ENCODE data around the gene PRKAA1.
"Not testable (repeated sequence)": the region's sequence is repeated elsewhere in the genome, so short reads cannot be mapped to it uniquely, and the experiment has no call there.

PRKAA1 gene

DNA sequence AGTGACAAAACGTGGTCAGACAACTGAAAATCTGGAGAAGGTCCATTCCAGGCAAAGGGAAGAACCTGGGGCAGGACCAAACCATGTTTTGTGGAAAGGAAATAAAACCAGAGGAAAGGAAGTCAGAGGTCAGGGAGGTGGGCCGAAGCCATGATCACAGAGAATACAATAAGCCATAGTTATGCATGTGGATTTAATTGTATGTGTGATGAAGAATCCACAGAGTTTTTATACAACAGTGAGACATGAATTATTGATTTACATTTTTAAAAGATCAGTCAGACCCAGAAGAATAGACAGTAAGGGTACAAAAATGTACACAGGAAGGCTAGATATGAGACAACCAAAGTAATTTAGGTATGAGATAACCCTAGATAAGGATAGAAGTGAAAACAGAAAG, 63.2 kb downstream of the PRKAA1 start:
- H3K36me3 ChIP-seq (ENCODE audit: control insufficient read depth in 2 of 2, insufficient read depth in 2 of 2, low read length in 2 of 2), result peaks cover 0 to 4% of the 10 kb centered on the region in 2 donors
- peaks cover 22 to 42% of the 10 kb centered on the region in 2 donors for H3K4me1 ChIP-seq (ENCODE audit: control insufficient read depth in 2 of 2, insufficient read depth in 2 of 2, low read length in 2 of 2)
- H3K4me3 ChIP-seq (ENCODE audit: low read length in 2 of 2), result no peak overlapping the region
- H3K27me3 ChIP-seq (ENCODE audit: control insufficient read depth in 2 of 2, insufficient read depth in 2 of 2, low read length in 2 of 2), result no peaks in the 10 kb centered on the region
- H3K9me3 ChIP-seq (ENCODE audit: control insufficient read depth in 2 of 2, low read length in 2 of 2), result peaks cover 2 to 4% of the 10 kb centered on the region in 2 donors
- H3K9ac ChIP-seq (ENCODE audit: low read depth in 1 of 2, low read length in 2 of 2), result peak overlapping the region in 1 of 2 donors; percentile 28
- peak overlapping the region; percentile 65 to 72 for H3K27ac ChIP-seq (ENCODE audit: low read depth in 2 of 2, low read length in 2 of 2)

DNA sequence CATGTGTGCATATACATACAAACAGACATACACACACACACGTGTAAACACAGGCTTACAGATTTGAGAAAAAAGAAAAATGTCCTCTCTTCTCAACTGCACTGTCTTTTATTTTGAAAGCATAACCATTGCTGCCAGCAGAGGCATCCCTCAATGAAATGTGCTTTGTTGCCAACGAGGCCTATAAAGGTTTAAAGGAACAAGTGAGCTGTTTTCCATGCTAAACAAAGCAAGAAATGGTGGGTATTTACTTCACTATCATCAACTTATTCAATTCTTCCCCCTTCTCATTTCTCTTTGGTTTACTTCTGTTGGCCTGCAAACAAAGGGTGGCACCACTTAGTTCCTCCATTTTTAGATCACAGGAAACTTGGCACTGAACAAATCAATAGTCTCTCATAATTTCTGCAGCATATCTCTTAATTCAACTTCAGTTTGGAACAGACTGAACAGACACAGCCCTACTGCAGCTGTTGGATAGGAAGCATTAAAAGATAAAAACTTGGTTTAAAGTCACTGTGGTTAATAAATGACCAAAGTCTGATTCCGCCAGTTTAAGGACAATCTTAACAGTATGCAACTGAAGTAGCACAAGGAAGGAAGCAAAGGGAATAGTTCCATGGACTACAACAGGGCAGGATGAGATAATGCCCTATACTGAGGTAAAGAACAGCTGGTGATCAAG, 64.2 kb downstream of the PRKAA1 start:
- Histone ChIP-seq H3K9ac (ENCODE audit: low read depth in 1 of 2, low read length in 2 of 2) (no peak overlapping the region), H3K36me3 (ENCODE audit: control insufficient read depth in 2 of 2, insufficient read depth in 2 of 2, low read length in 2 of 2) (no peaks in the 10 kb centered on the region), H3K27me3 (ENCODE audit: control insufficient read depth in 2 of 2, insufficient read depth in 2 of 2, low read length in 2 of 2) (no peaks in the 10 kb centered on the region), H3K4me1 (ENCODE audit: control insufficient read depth in 2 of 2, insufficient read depth in 2 of 2, low read length in 2 of 2) (peaks cover 22 to 42% of the 10 kb centered on the region in 2 donors), H3K9me3 (ENCODE audit: control insufficient read depth in 2 of 2, low read length in 2 of 2) (no peaks in the 10 kb centered on the region), H3K27ac (ENCODE audit: low read depth in 2 of 2, low read length in 2 of 2) (peak overlapping the region; percentile 65 to 72), H3K4me3 (ENCODE audit: low read length in 2 of 2) (no peak overlapping the region)

DNA sequence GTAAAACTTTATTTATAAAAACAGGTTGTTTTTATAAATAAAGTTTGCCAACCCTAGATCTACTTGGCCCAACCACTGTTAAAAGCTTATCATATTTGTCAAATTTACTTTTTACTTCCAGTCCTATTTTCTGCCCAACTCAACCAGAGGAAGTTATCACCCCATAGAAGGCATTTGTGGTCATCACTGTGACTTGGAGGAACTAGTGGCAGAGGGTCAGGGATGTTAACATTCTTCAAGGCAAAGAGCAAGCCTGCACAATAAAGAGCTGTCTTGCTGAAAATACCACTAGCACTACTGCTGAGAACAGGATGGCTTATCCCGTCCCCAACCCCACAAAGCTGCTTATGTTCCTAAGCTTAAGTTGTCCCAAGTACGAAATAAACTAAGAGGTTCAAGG, 64.7 kb downstream of the PRKAA1 start:
- Histone ChIP-seq H3K4me1 (ENCODE audit: control insufficient read depth in 2 of 2, insufficient read depth in 2 of 2, low read length in 2 of 2) (peaks cover 22 to 42% of the 10 kb centered on the region in 2 donors), H3K27me3 (ENCODE audit: control insufficient read depth in 2 of 2, insufficient read depth in 2 of 2, low read length in 2 of 2) (no peaks in the 10 kb centered on the region), H3K9ac (ENCODE audit: low read depth in 1 of 2, low read length in 2 of 2) (no peak overlapping the region), H3K36me3 (ENCODE audit: control insufficient read depth in 2 of 2, insufficient read depth in 2 of 2, low read length in 2 of 2) (no peaks in the 10 kb centered on the region), H3K9me3 (ENCODE audit: control insufficient read depth in 2 of 2, low read length in 2 of 2) (no peaks in the 10 kb centered on the region), H3K27ac (ENCODE audit: low read depth in 2 of 2, low read length in 2 of 2) (peak overlapping the region; percentile 65 to 72), H3K4me3 (ENCODE audit: low read length in 2 of 2) (no peak overlapping the region)

DNA sequence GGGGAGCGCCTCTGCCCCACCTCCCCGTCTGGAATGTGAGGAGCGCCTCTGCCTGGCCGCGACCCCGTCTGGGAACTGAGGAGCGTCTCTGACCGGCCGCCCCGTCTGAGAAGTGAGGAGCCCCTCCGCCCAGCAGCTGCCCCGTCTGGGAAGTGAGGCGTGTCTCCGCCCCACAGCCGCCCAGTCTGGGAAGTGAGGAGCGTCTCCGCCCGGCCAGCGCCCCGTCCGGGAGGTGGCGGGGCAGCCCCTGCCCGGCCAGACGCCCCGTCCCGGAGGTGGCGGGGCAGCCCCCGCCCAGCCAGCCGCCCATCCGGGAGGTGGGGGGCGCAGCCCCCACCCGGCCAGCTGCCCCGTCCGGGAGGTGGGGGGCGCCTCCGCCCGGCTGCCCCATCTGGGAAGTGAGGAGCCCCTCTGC, 75.7 kb downstream of the PRKAA1 start:
- not testable (repeated sequence) for H3K4me3 ChIP-seq (ENCODE audit: low read length in 2 of 2); H3K9ac ChIP-seq (ENCODE audit: low read depth in 1 of 2, low read length in 2 of 2); H3K27me3 ChIP-seq (ENCODE audit: control insufficient read depth in 2 of 2, insufficient read depth in 2 of 2, low read length in 2 of 2); H3K27ac ChIP-seq (ENCODE audit: low read depth in 2 of 2, low read length in 2 of 2); H3K36me3 ChIP-seq (ENCODE audit: control insufficient read depth in 2 of 2, insufficient read depth in 2 of 2, low read length in 2 of 2); H3K4me1 ChIP-seq (ENCODE audit: control insufficient read depth in 2 of 2, insufficient read depth in 2 of 2, low read length in 2 of 2); H3K9me3 ChIP-seq (ENCODE audit: control insufficient read depth in 2 of 2, low read length in 2 of 2)

DNA sequence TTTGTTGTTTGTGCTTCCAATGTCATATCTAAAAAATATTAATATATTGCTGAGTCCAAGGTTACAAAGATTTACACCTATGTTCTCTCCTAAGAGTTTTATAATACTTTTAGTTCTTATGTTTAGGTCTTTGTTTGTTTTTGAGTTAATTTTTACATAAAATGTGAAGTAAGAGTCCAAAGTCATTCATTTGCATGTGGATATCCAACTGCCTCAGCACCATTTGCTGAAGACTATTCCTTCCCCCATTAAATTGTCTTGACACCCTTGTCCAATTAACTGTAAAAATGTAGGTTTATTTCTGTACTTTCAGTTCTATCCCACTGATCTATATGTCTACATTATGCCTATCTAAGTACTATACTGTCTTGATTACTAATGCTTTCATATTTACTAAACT, 78.1 kb downstream of the PRKAA1 start:
- peaks cover 0 to 3% of the 10 kb centered on the region in 2 donors for H3K4me1 ChIP-seq (ENCODE audit: control insufficient read depth in 2 of 2, insufficient read depth in 2 of 2, low read length in 2 of 2)
- H3K9ac ChIP-seq (ENCODE audit: low read depth in 1 of 2, low read length in 2 of 2), result no peak overlapping the region
- H3K27me3 ChIP-seq (ENCODE audit: control insufficient read depth in 2 of 2, insufficient read depth in 2 of 2, low read length in 2 of 2), result no peaks in the 10 kb centered on the region
- no peaks in the 10 kb centered on the region for H3K9me3 ChIP-seq (ENCODE audit: control insufficient read depth in 2 of 2, low read length in 2 of 2)
- H3K4me3 ChIP-seq (ENCODE audit: low read length in 2 of 2), result no peak overlapping the region
- H3K27ac ChIP-seq (ENCODE audit: low read depth in 2 of 2, low read length in 2 of 2), result no peak overlapping the region
- H3K36me3 ChIP-seq (ENCODE audit: control insufficient read depth in 2 of 2, insufficient read depth in 2 of 2, low read length in 2 of 2), result peaks cover 3 to 6% of the 10 kb centered on the region in 2 donors

DNA sequence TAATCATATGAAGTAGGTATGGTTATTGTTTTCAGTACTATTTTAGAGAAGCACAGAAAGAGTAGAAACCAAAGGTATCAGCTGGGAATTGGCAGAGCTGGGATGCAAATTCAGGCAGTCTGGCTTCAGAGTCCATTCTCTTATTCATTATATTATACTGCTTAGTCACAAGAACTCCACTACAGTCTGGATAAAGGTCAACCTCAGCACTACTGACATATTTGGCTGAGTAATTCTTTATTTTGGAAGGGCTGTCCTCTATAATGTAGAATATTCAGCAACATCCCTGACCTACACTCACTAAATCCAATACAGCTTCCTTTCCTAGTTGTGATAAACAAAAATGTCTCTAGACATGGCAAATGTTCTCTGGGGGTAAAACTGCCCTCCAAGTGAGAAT, 80.9 kb downstream of the PRKAA1 start:
- H3K27me3 ChIP-seq (ENCODE audit: control insufficient read depth in 2 of 2, insufficient read depth in 2 of 2, low read length in 2 of 2), result no peaks in the 10 kb centered on the region
- no peak overlapping the region for H3K27ac ChIP-seq (ENCODE audit: low read depth in 2 of 2, low read length in 2 of 2)
- H3K9me3 ChIP-seq (ENCODE audit: control insufficient read depth in 2 of 2, low read length in 2 of 2), result no peaks in the 10 kb centered on the region
- H3K9ac ChIP-seq (ENCODE audit: low read depth in 1 of 2, low read length in 2 of 2), result no peak overlapping the region
- no peak overlapping the region for H3K4me3 ChIP-seq (ENCODE audit: low read length in 2 of 2)
- H3K36me3 ChIP-seq (ENCODE audit: control insufficient read depth in 2 of 2, insufficient read depth in 2 of 2, low read length in 2 of 2), result peaks cover 3 to 6% of the 10 kb centered on the region in 2 donors
- peaks cover 0 to 3% of the 10 kb centered on the region in 2 donors for H3K4me1 ChIP-seq (ENCODE audit: control insufficient read depth in 2 of 2, insufficient read depth in 2 of 2, low read length in 2 of 2)

DNA sequence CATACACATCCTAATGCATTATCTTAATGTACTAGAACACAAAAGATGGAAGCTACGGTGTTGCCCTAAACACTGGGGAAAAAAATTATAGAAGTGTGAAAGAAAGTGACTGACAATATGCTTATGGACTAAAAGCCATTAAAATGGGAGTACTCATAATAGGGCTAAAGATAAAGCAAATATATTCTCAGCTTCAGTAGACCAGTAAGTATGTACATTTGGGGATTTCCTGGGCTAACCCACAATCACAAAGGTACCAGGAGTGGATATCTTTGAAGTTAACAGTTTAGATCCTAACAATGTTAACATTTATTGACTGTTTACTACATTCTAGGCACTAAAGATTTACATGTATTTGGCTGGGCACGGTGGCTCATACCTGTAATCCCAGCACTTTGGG, 81.6 kb downstream of the PRKAA1 start:
- Histone ChIP-seq H3K9ac (ENCODE audit: low read depth in 1 of 2, low read length in 2 of 2) (no peak overlapping the region), H3K4me3 (ENCODE audit: low read length in 2 of 2) (no peak overlapping the region), H3K27me3 (ENCODE audit: control insufficient read depth in 2 of 2, insufficient read depth in 2 of 2, low read length in 2 of 2) (no peaks in the 10 kb centered on the region), H3K36me3 (ENCODE audit: control insufficient read depth in 2 of 2, insufficient read depth in 2 of 2, low read length in 2 of 2) (peaks cover 3 to 6% of the 10 kb centered on the region in 2 donors), H3K9me3 (ENCODE audit: control insufficient read depth in 2 of 2, low read length in 2 of 2) (no peaks in the 10 kb centered on the region), H3K27ac (ENCODE audit: low read depth in 2 of 2, low read length in 2 of 2) (no peak overlapping the region), H3K4me1 (ENCODE audit: control insufficient read depth in 2 of 2, insufficient read depth in 2 of 2, low read length in 2 of 2) (peaks cover 0 to 3% of the 10 kb centered on the region in 2 donors)

DNA sequence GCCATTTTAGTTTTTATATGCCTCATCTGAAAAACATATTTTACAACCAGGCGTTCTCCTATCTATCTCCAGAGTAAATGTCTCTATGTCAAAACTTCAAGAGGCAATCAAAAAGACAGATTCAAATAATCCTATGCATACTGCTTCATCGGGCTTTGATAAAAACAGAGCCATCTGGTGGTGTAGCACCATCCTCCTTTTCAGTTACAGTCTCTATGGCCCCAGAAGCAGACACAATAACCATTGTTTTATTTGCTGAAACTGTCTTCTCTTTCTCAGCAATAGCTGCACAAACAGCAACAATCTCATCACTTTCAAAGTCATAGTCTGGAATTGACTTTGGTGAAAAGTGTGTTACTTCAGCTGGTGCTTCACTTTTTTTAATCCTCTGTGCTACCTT, 82.2 kb downstream of the PRKAA1 start:
- H3K9ac ChIP-seq (ENCODE audit: low read depth in 1 of 2, low read length in 2 of 2), result no peak overlapping the region

DNA sequence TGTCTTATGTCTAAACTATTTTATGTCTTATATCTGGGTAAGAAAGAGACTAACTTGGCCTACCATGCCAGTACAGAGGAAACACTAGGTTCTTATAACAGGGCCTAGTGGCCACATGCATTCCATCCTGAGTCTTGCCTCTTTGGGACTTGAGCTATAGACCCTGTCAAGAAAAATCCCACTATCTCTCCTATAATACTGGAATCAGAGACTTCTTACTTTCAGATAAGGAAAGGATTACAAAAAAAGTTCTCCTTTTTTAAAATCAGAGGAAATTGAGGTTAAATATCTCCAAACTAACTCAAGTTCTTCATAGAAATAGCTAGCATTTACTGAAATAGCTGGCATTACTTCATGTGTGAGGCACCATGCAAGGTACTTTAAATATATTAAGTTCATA, 84.2 kb downstream of the PRKAA1 start:
- Histone ChIP-seq H3K4me3 (ENCODE audit: low read length in 2 of 2) (no peak overlapping the region), H3K4me1 (ENCODE audit: control insufficient read depth in 2 of 2, insufficient read depth in 2 of 2, low read length in 2 of 2) (peaks cover 0 to 3% of the 10 kb centered on the region in 2 donors), H3K9ac (ENCODE audit: low read depth in 1 of 2, low read length in 2 of 2) (no peak overlapping the region), H3K27me3 (ENCODE audit: control insufficient read depth in 2 of 2, insufficient read depth in 2 of 2, low read length in 2 of 2) (no peaks in the 10 kb centered on the region), H3K27ac (ENCODE audit: low read depth in 2 of 2, low read length in 2 of 2) (no peak overlapping the region), H3K36me3 (ENCODE audit: control insufficient read depth in 2 of 2, insufficient read depth in 2 of 2, low read length in 2 of 2) (peaks cover 0 to 4% of the 10 kb centered on the region in 2 donors), H3K9me3 (ENCODE audit: control insufficient read depth in 2 of 2, low read length in 2 of 2) (no peaks in the 10 kb centered on the region)

More for the DNA sequence above, 82.2 kb downstream of the PRKAA1 start:
- Histone ChIP-seq H3K4me1 (ENCODE audit: control insufficient read depth in 2 of 2, insufficient read depth in 2 of 2, low read length in 2 of 2) (peaks cover 0 to 3% of the 10 kb centered on the region in 2 donors), H3K4me3 (ENCODE audit: low read length in 2 of 2) (no peak overlapping the region), H3K9me3 (ENCODE audit: control insufficient read depth in 2 of 2, low read length in 2 of 2) (no peaks in the 10 kb centered on the region), H3K27me3 (ENCODE audit: control insufficient read depth in 2 of 2, insufficient read depth in 2 of 2, low read length in 2 of 2) (no peaks in the 10 kb centered on the region), H3K27ac (ENCODE audit: low read depth in 2 of 2, low read length in 2 of 2) (no peak overlapping the region), H3K36me3 (ENCODE audit: control insufficient read depth in 2 of 2, insufficient read depth in 2 of 2, low read length in 2 of 2) (peaks cover 3 to 6% of the 10 kb centered on the region in 2 donors)

DNA sequence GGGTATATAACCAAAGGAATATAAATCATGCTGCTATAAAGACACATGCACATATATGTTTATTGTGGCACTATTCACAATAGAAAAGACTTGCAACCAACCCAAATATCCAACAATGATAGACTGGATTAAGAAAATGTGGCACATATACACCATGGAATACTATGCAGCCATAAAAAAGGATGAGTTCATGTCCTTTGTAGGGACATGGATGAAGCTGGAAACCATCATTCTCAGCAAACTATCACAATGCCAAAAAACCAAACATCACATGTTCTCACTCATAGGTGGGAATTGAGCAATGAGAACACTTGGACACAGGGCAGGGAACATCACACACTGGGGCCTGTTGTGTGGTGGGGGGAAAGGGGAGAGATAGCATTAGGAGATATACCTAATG, 87.6 kb downstream of the PRKAA1 start:
- H3K9me3 ChIP-seq (ENCODE audit: control insufficient read depth in 2 of 2, low read length in 2 of 2); H3K27ac ChIP-seq (ENCODE audit: low read depth in 2 of 2, low read length in 2 of 2); H3K36me3 ChIP-seq (ENCODE audit: control insufficient read depth in 2 of 2, insufficient read depth in 2 of 2, low read length in 2 of 2); H3K9ac ChIP-seq (ENCODE audit: low read depth in 1 of 2, low read length in 2 of 2); H3K4me1 ChIP-seq (ENCODE audit: control insufficient read depth in 2 of 2, insufficient read depth in 2 of 2, low read length in 2 of 2); H3K27me3 ChIP-seq (ENCODE audit: control insufficient read depth in 2 of 2, insufficient read depth in 2 of 2, low read length in 2 of 2); H3K4me3 ChIP-seq (ENCODE audit: low read length in 2 of 2): not testable (repeated sequence)
